ENCODE results near the gene MXRA8.

MXRA8 gene

GRCh38 chr1:1307261-1307922, 51.0 kb downstream of the MXRA8 start:
- DNase-seq (ENCODE audit: low read depth): peak; percentile 47

- DNase-seq (ENCODE audit: low read depth): no peak
Measured at GRCh38 chr1:1306661-1307260, 51.6 kb downstream of the MXRA8 start.

GRCh38 chr1:1306070-1306660, 52.2 kb downstream of the MXRA8 start:
- peak; percentile 59 for DNase-seq (ENCODE audit: low read depth)

GRCh38 chr1:1305300-1306069, 52.9 kb downstream of the MXRA8 start:
- peak; percentile 86 for DNase-seq (ENCODE audit: low read depth)

GRCh38 chr1:1304331-1305299, 53.7 kb downstream of the MXRA8 start:
- DNase-seq (ENCODE audit: low read depth): peak; percentile 84

- DNase-seq (ENCODE audit: low read depth): no peak
Measured at GRCh38 chr1:1303736-1304135, 54.6 kb downstream of the MXRA8 start.

- DNase-seq (ENCODE audit: low read depth): no peak
Measured at GRCh38 chr1:1302951-1303509, 55.3 kb downstream of the MXRA8 start.

Measured in ELR (cell line).